ENCODE results near the gene NHERF1. TPM values are rescaled to one million over a fixed set of nuclear protein-coding genes. Genes with fewer than 3 reads are reported as not detected.
A peak's percentile ranks its signal among the peaks of the same experiment; 100 is the strongest.

Gene NHERF1
- total and polyA plus RNA-seq, 9 of the 15 experiments (the other 6 are each of a cell fraction or from before 2014, with no cell fraction given) = 11.4 to 79.9 (median 36.9) TPM

DNA sequence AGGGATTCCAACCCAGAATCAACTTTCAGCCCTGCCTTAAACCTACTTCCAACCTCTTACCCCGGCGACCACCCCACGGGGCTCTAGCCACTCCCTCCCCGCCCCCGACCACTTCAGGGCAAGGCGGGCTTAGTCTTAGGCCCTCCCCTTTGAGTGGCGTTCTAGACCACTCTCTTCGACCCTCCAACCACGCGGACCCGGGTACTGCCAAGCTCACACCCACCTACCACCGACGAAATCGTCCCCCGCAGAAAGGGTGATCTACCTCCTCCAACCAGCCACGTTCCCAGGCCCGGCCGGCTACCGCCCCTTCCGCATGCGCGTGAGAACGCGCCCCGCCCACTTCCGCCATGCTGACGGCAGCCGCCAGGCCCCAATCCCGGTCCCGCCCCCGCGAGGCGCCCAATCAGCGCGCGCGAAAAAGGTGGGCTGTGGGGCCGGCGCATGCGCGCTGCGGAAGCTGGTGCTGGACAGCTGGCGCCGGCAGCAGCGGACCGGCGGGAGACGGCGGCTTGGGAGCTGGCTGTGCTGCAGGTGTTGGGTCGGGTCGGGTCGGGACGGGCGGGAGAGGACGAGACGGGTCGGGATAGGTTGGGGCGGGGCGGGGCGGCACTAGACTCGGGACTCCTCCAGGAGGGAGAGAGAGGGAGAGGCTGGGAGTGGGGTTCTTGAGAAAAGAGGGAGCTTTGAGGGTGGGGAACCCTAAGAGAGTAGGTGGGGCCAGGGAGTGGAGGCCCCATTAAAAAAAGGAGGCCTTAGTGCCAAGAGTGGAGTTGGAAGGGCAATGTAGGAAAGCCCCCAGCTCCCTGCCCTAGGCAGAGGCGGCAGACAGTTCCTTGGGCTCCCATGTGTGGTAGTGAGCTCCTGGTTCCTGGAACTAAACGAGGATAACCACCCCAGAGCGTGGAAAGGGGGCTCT, 27.9 kb downstream of the NHERF1 start, which contains the start of gene NAT9 (continued):
- TF ChIP-seq, protein P1, sequence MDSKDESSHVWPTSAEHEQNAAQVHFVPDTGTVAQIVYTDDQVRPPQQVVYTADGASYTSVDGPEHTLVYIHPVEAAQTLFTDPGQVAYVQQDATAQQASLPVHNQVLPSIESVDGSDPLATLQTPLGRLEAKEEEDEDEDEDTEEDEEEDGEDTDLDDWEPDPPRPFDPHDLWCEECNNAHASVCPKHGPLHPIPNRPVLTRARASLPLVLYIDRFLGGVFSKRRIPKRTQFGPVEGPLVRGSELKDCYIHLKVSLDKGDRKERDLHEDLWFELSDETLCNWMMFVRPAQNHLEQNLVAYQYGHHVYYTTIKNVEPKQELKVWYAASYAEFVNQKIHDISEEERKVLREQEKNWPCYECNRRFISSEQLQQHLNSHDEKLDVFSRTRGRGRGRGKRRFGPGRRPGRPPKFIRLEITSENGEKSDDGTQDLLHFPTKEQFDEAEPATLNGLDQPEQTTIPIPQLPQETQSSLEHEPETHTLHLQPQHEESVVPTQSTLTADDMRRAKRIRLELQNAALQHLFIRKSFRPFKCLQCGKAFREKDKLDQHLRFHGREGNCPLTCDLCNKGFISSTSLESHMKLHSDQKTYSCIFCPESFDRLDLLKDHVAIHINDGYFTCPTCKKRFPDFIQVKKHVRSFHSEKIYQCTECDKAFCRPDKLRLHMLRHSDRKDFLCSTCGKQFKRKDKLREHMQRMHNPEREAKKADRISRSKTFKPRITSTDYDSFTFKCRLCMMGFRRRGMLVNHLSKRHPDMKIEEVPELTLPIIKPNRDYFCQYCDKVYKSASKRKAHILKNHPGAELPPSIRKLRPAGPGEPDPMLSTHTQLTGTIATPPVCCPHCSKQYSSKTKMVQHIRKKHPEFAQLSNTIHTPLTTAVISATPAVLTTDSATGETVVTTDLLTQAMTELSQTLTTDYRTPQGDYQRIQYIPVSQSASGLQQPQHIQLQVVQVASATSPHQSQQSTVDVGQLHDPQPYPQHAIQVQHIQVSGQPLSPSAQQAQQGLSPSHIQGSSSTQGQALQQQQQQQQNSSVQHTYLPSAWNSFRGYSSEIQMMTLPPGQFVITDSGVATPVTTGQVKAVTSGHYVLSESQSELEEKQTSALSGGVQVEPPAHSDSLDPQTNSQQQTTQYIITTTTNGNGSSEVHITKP (IDR thresholded peaks at IDR 0.05; ENCODE audit: partially characterized antibody) = peak; percentile 63
- TF ChIP-seq NBN (IDR thresholded peaks at IDR 0.05; ENCODE audit: low read depth) (no peak), CTBP1 (IDR thresholded peaks at IDR 0.05; ENCODE audit: borderline replicate concordance) (0 out of 2 replicates have a peak, but pooled peaks have one; percentile 10), PRMT5 (CRISPR knock-in tag; IDR thresholded peaks at IDR 0.05) (no peak), SP2 (IDR thresholded peaks at IDR 0.05; ENCODE audit: extremely low read depth, low read depth, low read length, poor library complexity, severe bottlenecking) (peak; percentile 54), RBM25 (IDR thresholded peaks at IDR 0.05; ENCODE audit: low read depth, low read length, severe bottlenecking) (peak; percentile 94), KLF16 (IDR thresholded peaks at IDR 0.05) (peak; percentile 72), ZNF407 (IDR thresholded peaks at IDR 0.05; ENCODE audit: low read depth) (peak; percentile 93), TOE1 (IDR thresholded peaks at IDR 0.05; ENCODE audit: borderline replicate concordance) (0 out of 2 replicates have a peak, but pooled peaks have one; percentile 17), TOE1 (CRISPR knock-in tag; IDR thresholded peaks at IDR 0.05; ENCODE audit: borderline replicate concordance, low read depth) (no peak), CREB3L1 (IDR thresholded peaks at IDR 0.05; ENCODE audit: borderline replicate concordance, low read depth) (peak; percentile 85)
